PC-3 (cell line): ENCODE results near the gene RPS25.

Experiments used
- CTCF ChIP-seq: fragments of 300-600 bp; sonication (generic); conservative IDR thresholded peaks from 2 replicates; pipeline ENCODE4 v1.5.1; 2017; ENCODE audit warnings: antibody characterized with exemption, low read depth, mild to moderate bottlenecking, low read length
- EZH2phosphoT487 ChIP-seq: fragments of 300-600 bp; sonication (generic); IDR thresholded peaks from 2 replicates; pipeline ENCODE4 v1.6.1; 2018; ENCODE audit warnings: mild to moderate bottlenecking, antibody characterized with exemption, low read length, borderline replicate concordance

GRCh38 chr11:119016216-119017009 lies 1.7 kb downstream of the RPS25 start:
- TF ChIP-seq EZH2phosphoT487 (no peak), CTCF (no peak)
